Hepatic stellate cell (primary cell): ENCODE data around the gene SLX9.

Experiments used
- DNase-seq: peaks from one replicate; pipeline ENCODE4 v3.0.0; 2011; ENCODE audit warnings: low spot score

SLX9 gene

GRCh38 chr21:44916965-44917364 lies 22.9 kb upstream of the SLX9 start:
- DNase-seq, result no peak

- no peak for DNase-seq
These were observed 22.3 kb upstream of the SLX9 start for GRCh38 chr21:44917446-44918106.

GRCh38 chr21:44918107-44918470 lies 21.7 kb upstream of the SLX9 start:
- DNase-seq, result no peak

- no peak for DNase-seq
These were observed 21.2 kb upstream of the SLX9 start for GRCh38 chr21:44918581-44919033.

GRCh38 chr21:44919111-44919912 lies 20.5 kb upstream of the SLX9 start:
- DNase-seq, result no peak

GRCh38 chr21:44919913-44920693 lies 19.7 kb upstream of the SLX9 start:
- DNase-seq, result no peak

- DNase-seq, result no peak
These were observed 18.9 kb upstream of the SLX9 start, which contains the start of gene ITGB2 for GRCh38 chr21:44920694-44921604. Gene ITGB2 (minus strand): TSS chr21:44920899. CDS start chr21:44910782, 10,117 bp downstream.

- no peak for DNase-seq
These were observed 17.9 kb upstream of the SLX9 start for GRCh38 chr21:44921928-44922327.

GRCh38 chr21:44923480-44924084 lies 16.2 kb upstream of the SLX9 start:
- DNase-seq, result no peak

- DNase-seq, result peak; percentile 36
These were observed 15.0 kb upstream of the SLX9 start for GRCh38 chr21:44924606-44925377.

- no peak for DNase-seq
These were observed 14.5 kb upstream of the SLX9 start for GRCh38 chr21:44925378-44925755.

GRCh38 chr21:44926331-44927101 lies 13.3 kb upstream of the SLX9 start:
- DNase-seq, result no peak

GRCh38 chr21:44927259-44927586 lies 12.6 kb upstream of the SLX9 start:
- no peak for DNase-seq

- DNase-seq, result peak; percentile 81
These were observed 12.0 kb upstream of the SLX9 start for GRCh38 chr21:44927587-44928461.

- peak; percentile 80 for DNase-seq
These were observed 11.2 kb upstream of the SLX9 start for GRCh38 chr21:44928500-44929241.

- no peak for DNase-seq
These were observed 10.5 kb upstream of the SLX9 start for GRCh38 chr21:44929242-44929798.

GRCh38 chr21:44929799-44930542 lies 9.9 kb upstream of the SLX9 start:
- no peak for DNase-seq
